Heart left ventricle (tissue), 13 donors: Measurements from ENCODE around the gene TMTC2.

Experiments used
- CTCF ChIP-seq, 12 donors: fragments of 200-600 bp; sonication (generic) in 4 of 12; IDR thresholded peaks; one replicate each; pipeline versions ENCODE4 v1.5.0 to v1.8.0; 2018 to 2022; ENCODE audit warnings: antibody characterized with exemption in 12 of 12, mild to moderate bottlenecking in 5 of 12
- POLR2A ChIP-seq, 2 donors: fragments of 450-650 bp; IDR thresholded peaks; one replicate each; pipeline ENCODE4 v1.6.1; 2017; ENCODE audit warnings: antibody characterized with exemption in 2 of 2, mild to moderate bottlenecking in 2 of 2, moderate library complexity in 2 of 2
- donor health status: ischemic (EF 13 %, LVEDD 7.1; RV severe dilation, severe dysfunction).
- donor health status: DM: no; HTN: yes; CAD: no.
- donor health status: DM: no; HTN: no; CAD: no.
- donor health status: ischemic (EF 25% LVEDD 6.9; RV normal size, moderate dysfunction).
- donor health status: ischemic (EF 25% LVEDD 5.7; RV mildly dilated, moderate dysfunction).
- donor health status: ischemic (EF 35%, LVEDD 5.7; RV mildly dilated, moderate dysfunction).
- donor health status: nonischemic (EF 11% LVEDD 7.7; RV severe dilation, severe dysfunction).
- donor health status: DM: yes; HTN: yes; CAD: no.
- donor health status: PGD.
- donor health status: ischemic (EF 29% LVEDD 5.4; RV normal size, mild dysfunction).
- donor health status: nonischemic (EF 23%, LVEDD 6.1; RV moderate dilation, normal function).

- TF ChIP-seq CTCF (IDR thresholded peaks at IDR 0.05), result no peak
- TF ChIP-seq POLR2A (IDR thresholded peaks at IDR 0.05), result no peak
These were observed 13.0 kb upstream of the TMTC2 start for GRCh38 chr12:82673698-82674097.
